ENCODE measurements around the gene PLCL2.
"Not testable (repeated sequence)": the region's sequence is repeated elsewhere in the genome, so short reads cannot be mapped to it uniquely, and the experiment has no call there.

The PLCL2 gene

DNA sequence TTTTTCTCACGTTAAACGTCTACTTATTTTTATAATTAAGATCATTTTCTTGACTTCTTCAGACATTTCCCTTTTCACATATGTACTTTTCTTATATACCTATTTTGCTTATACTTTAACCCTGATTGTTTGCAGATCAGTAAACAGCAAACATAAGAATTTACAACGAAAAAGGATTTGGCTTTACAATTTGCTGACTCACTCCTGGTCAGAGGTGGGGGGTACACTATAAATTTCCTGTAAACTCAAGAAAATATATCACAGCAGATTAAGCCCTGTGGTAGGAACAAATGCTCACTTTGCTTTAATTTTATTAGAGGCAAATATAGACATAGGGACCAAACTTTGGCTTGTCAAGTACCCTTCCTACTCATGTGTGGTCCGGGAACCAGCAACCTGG is 185.0 kb downstream of the PLCL2 start:
- DNase-seq: no peak

- peak in 2 of 58 donors; percentile 6 to 15 for DNase-seq
Measured at GRCh38 chr3:17070161-17070959, 185.6 kb downstream of the PLCL2 start.

- DNase-seq: no peak
Measured at GRCh38 chr3:17074559-17074958, 189.8 kb downstream of the PLCL2 start.

DNA sequence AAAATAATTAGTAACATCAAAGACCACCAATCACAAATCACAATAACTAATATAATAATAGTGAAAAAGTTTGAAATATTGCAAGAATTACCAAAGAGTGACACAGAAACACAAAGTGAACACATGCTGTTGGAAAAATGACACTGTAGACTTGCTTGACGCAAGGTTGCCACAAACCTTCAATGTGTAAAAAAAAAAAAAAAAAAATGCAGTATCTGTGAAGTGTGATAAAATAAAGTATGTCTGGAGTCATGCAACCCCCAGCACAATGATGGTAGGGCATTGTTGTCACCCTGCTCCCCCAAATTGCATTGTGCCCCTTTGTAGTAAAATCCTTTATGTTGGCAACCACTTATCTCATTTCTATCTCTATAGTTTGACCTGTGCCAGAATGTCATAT is 190.6 kb downstream of the PLCL2 start:
- DNase-seq: no peak

- DNase-seq: no peak
Measured at GRCh38 chr3:17075907-17076306, 191.2 kb downstream of the PLCL2 start.

DNA sequence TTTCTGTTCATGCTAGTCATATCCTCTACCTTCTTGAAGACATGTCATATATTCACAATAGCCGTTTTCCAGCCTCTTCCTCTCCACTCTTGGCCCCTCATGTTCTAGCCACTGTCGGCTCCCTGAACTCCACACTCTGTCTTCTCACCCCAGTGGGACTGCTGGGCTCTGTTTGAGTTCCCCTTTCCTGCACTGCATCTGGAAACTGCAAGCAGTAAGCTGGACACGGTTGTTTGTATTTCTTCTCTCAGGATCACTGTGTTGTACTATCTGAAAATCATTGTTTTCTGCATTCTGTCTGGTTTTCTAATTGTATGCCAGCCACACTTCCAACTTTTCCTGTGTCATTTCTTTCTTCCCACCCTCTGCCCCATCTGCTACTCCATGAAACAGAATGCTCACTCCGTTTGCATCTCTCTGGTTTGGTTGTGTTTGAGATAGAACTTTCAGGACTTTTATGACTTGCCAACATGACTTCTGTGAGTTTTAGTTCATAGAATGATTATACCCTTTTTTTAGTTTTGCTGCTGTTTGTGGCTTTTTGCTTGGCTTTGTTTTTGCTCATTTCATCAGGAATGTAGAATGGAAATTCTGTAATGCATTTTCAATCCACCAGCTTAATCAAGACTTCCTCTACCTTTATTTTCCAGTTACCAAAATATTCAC is 192.3 kb downstream of the PLCL2 start:
- DNase-seq: no peak

DNA sequence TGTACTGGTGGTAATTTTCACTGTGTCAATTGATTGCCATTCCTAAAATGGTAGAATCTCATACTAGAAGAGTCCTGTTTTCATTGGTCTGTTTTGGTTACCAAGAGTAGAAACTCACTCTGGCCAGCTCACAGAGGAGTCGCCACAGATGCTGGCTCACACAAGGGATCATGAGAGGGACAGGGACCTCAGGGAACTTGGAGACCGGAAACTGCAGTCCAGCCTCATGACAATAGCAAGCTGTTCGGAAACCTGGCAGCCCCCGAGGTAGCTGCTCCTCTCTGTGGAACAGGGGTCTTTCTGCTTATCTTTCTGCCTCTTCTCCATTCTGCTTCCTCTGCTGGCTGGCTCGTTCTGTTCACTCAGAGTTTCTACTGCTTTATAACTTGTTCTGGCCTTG is 192.9 kb downstream of the PLCL2 start:
- DNase-seq: no peak

DNA sequence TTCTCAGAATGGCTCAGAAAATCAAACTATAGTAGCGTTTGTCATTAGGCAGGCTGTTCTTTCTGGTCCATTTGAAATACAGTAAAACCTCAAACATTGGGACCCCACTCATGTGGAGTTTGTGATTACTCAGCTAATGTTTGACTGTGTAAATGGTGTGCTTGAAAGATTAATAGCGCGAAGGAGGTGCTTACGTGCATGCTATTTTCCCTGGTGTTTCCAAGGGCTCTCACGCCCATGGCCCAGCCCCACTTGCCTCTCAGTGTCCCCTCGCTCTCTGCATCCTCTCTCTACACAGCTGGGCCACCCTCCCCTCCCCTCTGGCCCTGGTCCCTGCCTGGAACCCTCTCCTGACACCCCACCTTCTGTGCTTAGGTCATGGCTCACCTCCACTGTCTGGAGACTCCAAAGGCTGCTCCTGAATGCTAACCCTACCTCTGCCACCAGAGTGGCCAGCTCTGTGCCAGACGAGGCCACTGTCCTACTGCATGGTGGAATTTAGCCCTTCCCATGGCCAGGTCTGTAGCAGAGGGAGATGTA is 194.2 kb downstream of the PLCL2 start:
- no peak for DNase-seq

- no peak for DNase-seq
Measured at GRCh38 chr3:17079933-17080332, 195.2 kb downstream of the PLCL2 start.

DNA sequence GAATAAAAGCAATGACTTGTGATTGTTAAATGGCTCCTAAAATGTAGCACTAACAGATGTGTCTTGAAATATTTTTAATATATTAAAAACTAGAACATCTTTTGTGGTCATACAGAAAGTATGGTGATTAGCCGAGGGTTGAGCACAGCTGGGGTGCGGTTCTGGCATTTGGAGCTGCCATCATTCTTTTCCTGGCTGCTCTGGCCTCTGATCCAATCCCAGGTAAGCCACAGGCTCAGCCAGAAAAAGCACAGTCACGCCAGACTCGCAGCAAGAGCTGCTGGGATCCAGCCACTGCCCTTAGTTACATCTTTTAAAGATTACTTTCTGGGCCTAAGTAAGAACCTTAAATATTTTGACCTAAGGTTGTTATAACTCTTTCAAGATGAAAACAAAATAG is 196.8 kb downstream of the PLCL2 start:
- DNase-seq: no peak

GRCh38 chr3:17087509-17087908 is 202.8 kb downstream of the PLCL2 start:
- no peak for DNase-seq

DNA sequence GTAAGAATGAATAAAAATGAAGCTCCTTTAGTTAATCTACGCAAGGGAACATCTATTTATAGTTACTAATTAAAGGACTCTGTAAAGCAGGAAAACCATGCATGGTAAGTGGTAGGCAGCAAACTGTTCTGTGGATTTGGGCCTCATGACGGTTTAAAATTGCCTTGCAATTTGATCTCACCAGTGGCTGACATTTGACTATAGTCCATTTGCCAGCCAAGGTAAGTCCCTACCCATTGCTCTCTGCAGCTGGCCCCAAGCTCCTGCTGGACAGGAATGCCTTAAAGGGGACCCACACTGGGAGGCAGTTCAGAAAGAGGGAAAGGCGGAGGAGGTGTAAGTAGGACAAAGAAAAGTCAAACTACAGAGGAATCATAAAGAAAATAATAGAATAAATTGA is 203.3 kb downstream of the PLCL2 start:
- DNase-seq: no peak

DNA sequence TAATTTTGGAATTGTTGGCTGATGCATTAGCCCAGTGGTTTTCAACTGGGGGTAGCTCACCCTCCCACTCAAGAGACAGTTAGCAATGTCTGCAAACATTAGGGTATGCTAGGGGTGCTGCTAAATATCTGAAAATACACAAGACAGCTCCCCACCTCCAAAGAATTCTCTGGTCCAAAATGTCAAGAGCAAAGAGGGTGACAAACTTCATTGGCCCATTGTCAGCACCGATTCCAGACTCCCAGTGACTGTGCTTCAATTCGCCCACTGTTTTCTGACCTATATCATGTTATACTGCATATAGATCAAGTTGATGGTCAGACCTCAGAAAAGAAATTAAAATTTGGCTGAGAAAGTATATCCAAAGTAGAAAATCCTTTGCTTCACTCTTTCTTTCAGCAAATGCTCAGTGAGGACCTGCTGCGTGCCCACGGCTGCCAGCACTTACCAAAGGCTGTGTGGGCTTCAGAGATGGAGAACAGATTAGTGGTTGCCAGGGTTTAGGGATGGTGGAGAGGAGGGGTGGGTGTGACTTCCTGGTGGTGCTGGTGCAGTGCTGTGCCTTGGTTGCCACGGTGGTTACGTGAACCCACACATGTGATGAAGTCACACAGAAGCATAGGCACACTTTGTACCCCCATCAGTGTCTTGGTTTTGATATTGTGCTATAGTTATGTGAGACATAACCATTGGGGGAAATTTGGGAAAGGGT is 204.0 kb downstream of the PLCL2 start:
- DNase-seq: peak in 18 of 58 donors; percentile 6 to 66 (median 27)

DNA sequence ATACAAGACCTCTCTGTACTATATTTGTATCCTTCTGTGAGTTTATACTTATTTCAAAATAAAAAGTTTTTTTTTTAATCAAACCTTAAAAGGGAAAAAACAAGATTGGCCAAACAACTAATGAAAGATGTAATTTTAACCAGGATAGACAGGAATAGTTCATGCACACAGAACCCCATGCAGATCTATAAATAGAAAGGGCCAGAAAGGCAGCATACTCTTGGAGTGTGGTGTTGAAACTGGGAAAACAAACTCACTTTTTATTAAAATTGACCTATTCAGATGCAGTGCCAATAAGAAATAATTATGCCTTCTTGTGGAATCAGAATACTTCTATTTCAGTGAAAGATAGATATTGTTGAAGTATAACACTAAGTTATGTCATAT is 204.6 kb downstream of the PLCL2 start:
- DNase-seq: no peak

DNA sequence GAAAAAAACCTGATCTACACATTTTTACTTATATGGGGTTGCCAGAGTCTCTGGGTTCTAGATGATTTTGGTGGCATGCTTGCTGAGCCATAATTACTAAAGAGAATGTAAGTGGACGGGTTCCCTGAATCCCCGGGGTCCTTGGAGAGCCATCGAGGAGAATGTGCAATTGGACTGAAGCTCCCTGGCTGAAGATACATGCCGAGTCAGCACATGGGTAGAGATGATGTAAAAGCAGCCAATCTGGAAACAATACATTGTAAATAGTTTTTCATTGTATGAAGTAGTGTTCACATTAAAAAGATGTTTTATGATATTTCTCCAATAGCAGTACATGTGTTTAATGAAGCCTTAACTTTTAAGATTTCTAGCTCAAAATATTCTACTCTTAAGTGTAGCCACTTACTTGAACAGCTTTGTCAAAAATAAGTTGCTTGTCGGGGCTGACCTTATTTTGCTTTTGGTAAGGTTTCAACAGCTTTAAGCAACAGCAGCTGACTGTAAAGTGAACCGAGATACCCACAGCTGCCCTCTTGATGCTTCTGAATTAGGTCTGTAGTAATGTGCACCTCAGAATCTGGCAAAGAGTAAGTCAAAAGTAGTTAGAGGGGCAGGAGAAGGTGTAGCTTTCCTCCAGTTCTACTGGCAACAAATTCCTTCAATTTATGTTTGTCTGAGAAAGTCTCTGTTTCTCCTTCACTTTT is 205.7 kb downstream of the PLCL2 start:
- DNase-seq: no peak

DNA sequence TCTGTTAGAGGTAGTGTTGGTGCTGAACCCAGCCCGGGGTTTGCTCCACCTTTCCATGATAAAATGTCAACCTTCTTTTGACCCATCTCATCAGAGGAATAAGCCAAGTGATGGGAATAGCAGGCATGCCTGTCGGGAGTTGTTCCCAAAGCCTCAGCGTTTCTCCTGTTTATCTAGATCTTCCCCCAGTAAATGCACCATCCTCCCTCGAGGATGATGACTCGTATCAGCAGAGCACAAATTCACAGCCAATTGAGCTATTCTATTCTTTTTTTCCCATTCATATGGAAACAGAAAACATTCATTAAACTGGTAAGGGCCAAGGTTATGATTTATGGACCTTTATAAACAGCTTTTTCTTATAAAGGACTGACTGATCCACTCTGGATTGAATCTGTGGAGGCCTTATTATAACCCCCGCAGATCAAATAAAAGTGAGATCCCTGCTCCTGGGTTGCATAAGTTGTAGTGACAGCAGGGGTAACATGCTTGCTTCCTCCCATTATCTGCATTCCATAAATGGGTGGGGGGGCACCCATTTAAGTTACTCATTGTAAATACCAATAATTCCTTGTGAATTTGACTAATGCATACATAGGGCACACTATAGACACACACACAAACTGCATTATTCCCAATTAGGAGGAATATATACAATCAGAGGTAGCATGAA is 207.3 kb downstream of the PLCL2 start:
- DNase-seq: no peak

GRCh38 chr3:17092583-17092933 is 207.8 kb downstream of the PLCL2 start:
- DNase-seq: no peak

GRCh38 chr3:17094551-17094950 is 209.8 kb downstream of the PLCL2 start:
- DNase-seq: no peak

- no peak for DNase-seq
Measured at GRCh38 chr3:17103579-17103978, 218.8 kb downstream of the PLCL2 start.

- not testable (repeated sequence) for DNase-seq
Measured at GRCh38 chr3:17106801-17107200, 222.0 kb downstream of the PLCL2 start.

All from anterior cingulate cortex (tissue), 58 donors.